Loucy (cell line): ENCODE results near the gene WIPI1.
"Not testable (repeated sequence)": the region's sequence is repeated elsewhere in the genome, so short reads cannot be mapped to it uniquely, and the experiment has no call there.

Experiments
- H2AFZ ChIP-seq: fragments of 200-600 bp; sonication (generic); 2 replicates; pipeline ENCODE4 v1.6.0; 2016; ENCODE audit warnings: antibody characterized with exemption, mild to moderate bottlenecking, low read length, moderate library complexity
- H3F3A ChIP-seq: fragments of 200-600 bp; 2 replicates; pipeline ENCODE4 v1.6.0; 2016; ENCODE audit warnings: antibody characterized with exemption, low read depth, mild to moderate bottlenecking
- H3K27me3 ChIP-seq: fragments of 200-600 bp; sonication (generic); 2 replicates; pipeline ENCODE4 v1.6.1; 2014; ENCODE audit warnings: low read length, mild to moderate bottlenecking; ENCODE audit not compliant: insufficient read depth, poor library complexity, severe bottlenecking
- H3K36me3 ChIP-seq: fragments of 200-600 bp; sonication (generic); 2 replicates; pipeline ENCODE4 v1.6.1; 2016; ENCODE audit warnings: low read length; ENCODE audit not compliant: insufficient read depth
- H3K4me1 ChIP-seq: fragments of 200-600 bp; sonication (generic); 2 replicates; pipeline ENCODE4 v1.5.1; 2014; ENCODE audit warnings: low read length, mild to moderate bottlenecking; ENCODE audit not compliant: insufficient read depth, poor library complexity, severe bottlenecking
- H3K4me2 ChIP-seq: fragments of 200-600 bp; sonication (generic); 2 replicates; pipeline ENCODE4 v1.6.0; 2014; ENCODE audit warnings: antibody characterized with exemption, low read length, low read depth, mild to moderate bottlenecking; ENCODE audit not compliant: poor library complexity, severe bottlenecking
- H3K4me3 ChIP-seq: fragments of 200-600 bp; sonication (generic); 2 replicates; pipeline ENCODE4 v1.5.1; 2014; ENCODE audit warnings: low read length, mild to moderate bottlenecking, mixed read lengths; ENCODE audit not compliant: poor library complexity, severe bottlenecking
- H3K79me2 ChIP-seq: fragments of 200-600 bp; sonication (generic); 2 replicates; pipeline ENCODE4 v1.6.1; 2014; ENCODE audit warnings: low read length; ENCODE audit not compliant: insufficient read depth
- H3K9ac ChIP-seq: fragments of 200-600 bp; sonication (generic); 2 replicates; pipeline ENCODE4 v1.6.0; 2014; ENCODE audit warnings: mild to moderate bottlenecking, low read depth, low read length, moderate library complexity; ENCODE audit not compliant: poor library complexity, severe bottlenecking
- H3K9me2 ChIP-seq: fragments of 200-600 bp; sonication (generic); replicated peaks from 2 replicates; pipeline ENCODE4 v1.6.1; 2016; ENCODE audit warnings: low read depth, low read length, mixed read lengths
- H3K9me3 ChIP-seq: fragments of 200-600 bp; sonication (generic); 2 replicates; pipeline ENCODE4 v1.6.1; 2014; ENCODE audit warnings: mild to moderate bottlenecking, antibody characterized with exemption, low read length, low read depth; ENCODE audit not compliant: insufficient read depth
- H4K20me1 ChIP-seq: fragments of 200-600 bp; sonication (generic); 2 replicates; pipeline ENCODE4 v1.6.0; 2014; ENCODE audit warnings: antibody characterized with exemption, low read length, mild to moderate bottlenecking; ENCODE audit not compliant: insufficient read depth, poor library complexity, severe bottlenecking
- CTCF ChIP-seq: fragments of 200-600 bp; sonication (generic); conservative IDR thresholded peaks from 2 replicates; pipeline ENCODE4 v1.5.1; 2014; ENCODE audit warnings: mild to moderate bottlenecking, antibody characterized with exemption, low read length
- EZH2phosphoT487 ChIP-seq: fragments of 200-600 bp; IDR thresholded peaks from 2 replicates; pipeline ENCODE4 v1.6.1; 2018; ENCODE audit warnings: antibody characterized with exemption, mild to moderate bottlenecking, moderate library complexity, borderline replicate concordance

WIPI1 gene

GRCh38 chr17:68495081-68495480 lies 37.8 kb upstream of the WIPI1 start:
- H3F3A ChIP-seq: no peaks in the 10 kb centered on the region
- H4K20me1 ChIP-seq: no peaks in the 10 kb centered on the region
- TF ChIP-seq EZH2phosphoT487: no peak
- no peak for TF ChIP-seq CTCF
- H3K4me1 ChIP-seq: no peaks in the 10 kb centered on the region
- H3K36me3 ChIP-seq: no peaks in the 10 kb centered on the region
- no peaks in the 10 kb centered on the region for H3K27me3 ChIP-seq
- no peaks in the 10 kb centered on the region for H3K79me2 ChIP-seq
- H3K4me2 ChIP-seq: no peak overlapping the region
- no peaks in the 10 kb centered on the region for H3K9me3 ChIP-seq
- no peak overlapping the region for H2AFZ ChIP-seq
- H3K4me3 ChIP-seq: no peak overlapping the region
- no peak overlapping the region for H3K9ac ChIP-seq
- no peaks in the 10 kb centered on the region for H3K9me2 ChIP-seq

GRCh38 chr17:68492394-68493054 lies 35.2 kb upstream of the WIPI1 start:
- H2AFZ ChIP-seq, H3F3A ChIP-seq, H3K9ac ChIP-seq, H3K79me2 ChIP-seq, H3K4me1 ChIP-seq, H3K4me2 ChIP-seq, H3K27me3 ChIP-seq, H3K4me3 ChIP-seq, H3K36me3 ChIP-seq, H3K9me2 ChIP-seq, H3K9me3 ChIP-seq, H4K20me1 ChIP-seq: not testable (repeated sequence)

GRCh38 chr17:68491381-68492231 lies 34.3 kb upstream of the WIPI1 start:
- Histone ChIP-seq H3K4me3 (no peak overlapping the region), H3K9me3 (no peaks in the 10 kb centered on the region), H3K9me2 (no peaks in the 10 kb centered on the region), H3K4me1 (peaks cover 12% of the 10 kb centered on the region), H3F3A (no peaks in the 10 kb centered on the region), H4K20me1 (no peaks in the 10 kb centered on the region), H2AFZ (no peak overlapping the region), H3K27me3 (no peaks in the 10 kb centered on the region), H3K79me2 (no peaks in the 10 kb centered on the region), H3K36me3 (no peaks in the 10 kb centered on the region), H3K9ac (no peak overlapping the region), H3K4me2 (no peak overlapping the region)
- no peak for TF ChIP-seq CTCF
- no peak for TF ChIP-seq EZH2phosphoT487
